Astrocyte of the spinal cord (primary cell): ENCODE results near the gene ABCA13.

Source experiments
- DNase-seq: peaks from one replicate; pipeline ENCODE4 v3.0.0; 2011; ENCODE audit warnings: low read depth, low spot score
- H3K4me3 ChIP-seq: 2 replicates; pipeline ENCODE4 v1.5.1; 2011; ENCODE audit warnings: low read depth, mild to moderate bottlenecking, low read length, moderate library complexity
- in situ Hi-C: cut with HindIII; loops from 2 replicates; pipeline ENCODE4 v1.10.0; 2017; ENCODE audit warnings: low sequenced_read_pairs
- TF ChIP-seq, protein P1 (sequence below): IDR thresholded peaks from 2 replicates; pipeline ENCODE4 v1.5.1; 2012; ENCODE audit warnings: low read depth, mild to moderate bottlenecking, low read length, inconsistent platforms

ABCA13 gene

DNA sequence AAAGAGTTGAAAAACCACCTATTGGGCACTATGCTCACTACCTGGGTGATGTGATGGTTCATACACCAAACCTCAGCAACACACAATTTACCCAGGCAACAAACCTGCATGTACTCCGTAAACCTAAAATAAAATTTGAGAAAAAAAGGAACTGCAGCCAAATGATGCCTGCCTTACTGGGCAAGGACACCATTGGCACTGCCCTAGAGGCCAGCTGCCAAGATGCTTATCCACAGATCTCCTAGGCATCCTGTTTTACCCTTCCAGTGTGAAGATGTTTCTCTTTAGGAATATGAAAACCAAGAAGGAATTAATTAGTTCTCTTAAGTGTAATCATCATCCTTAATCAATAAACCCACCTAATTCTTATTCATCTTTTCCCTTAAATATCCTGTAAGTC is 133.4 kb downstream of the ABCA13 start:
- H3K4me3 ChIP-seq, result no peak overlapping the region
- TF ChIP-seq, protein P1, sequence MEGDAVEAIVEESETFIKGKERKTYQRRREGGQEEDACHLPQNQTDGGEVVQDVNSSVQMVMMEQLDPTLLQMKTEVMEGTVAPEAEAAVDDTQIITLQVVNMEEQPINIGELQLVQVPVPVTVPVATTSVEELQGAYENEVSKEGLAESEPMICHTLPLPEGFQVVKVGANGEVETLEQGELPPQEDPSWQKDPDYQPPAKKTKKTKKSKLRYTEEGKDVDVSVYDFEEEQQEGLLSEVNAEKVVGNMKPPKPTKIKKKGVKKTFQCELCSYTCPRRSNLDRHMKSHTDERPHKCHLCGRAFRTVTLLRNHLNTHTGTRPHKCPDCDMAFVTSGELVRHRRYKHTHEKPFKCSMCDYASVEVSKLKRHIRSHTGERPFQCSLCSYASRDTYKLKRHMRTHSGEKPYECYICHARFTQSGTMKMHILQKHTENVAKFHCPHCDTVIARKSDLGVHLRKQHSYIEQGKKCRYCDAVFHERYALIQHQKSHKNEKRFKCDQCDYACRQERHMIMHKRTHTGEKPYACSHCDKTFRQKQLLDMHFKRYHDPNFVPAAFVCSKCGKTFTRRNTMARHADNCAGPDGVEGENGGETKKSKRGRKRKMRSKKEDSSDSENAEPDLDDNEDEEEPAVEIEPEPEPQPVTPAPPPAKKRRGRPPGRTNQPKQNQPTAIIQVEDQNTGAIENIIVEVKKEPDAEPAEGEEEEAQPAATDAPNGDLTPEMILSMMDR, result no peak
- in situ Hi-C loops, result no loop called here
- no peak for DNase-seq

DNA sequence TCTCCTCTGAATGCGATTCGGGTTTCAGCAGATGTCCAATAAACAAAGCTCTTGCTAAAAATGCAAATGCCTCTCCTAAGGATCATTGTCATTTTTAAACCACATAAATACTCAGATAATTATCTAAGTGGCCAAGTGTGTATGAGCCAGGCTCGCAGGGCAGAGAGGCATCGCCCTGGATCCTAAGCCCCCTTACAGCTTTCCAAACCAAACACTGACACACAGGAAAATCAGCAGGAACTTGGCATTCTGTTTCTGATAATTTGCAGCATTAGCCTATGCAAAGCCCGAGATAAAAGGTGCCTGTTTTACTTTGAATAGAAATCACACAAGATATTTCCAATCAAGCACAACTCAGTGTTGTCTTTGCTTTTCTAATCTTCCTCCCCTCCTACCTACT is 134.4 kb downstream of the ABCA13 start:
- TF ChIP-seq, protein P1, result no peak
- in situ Hi-C loops, result no loop called here
- no peak for DNase-seq
- no peak overlapping the region for H3K4me3 ChIP-seq

DNA sequence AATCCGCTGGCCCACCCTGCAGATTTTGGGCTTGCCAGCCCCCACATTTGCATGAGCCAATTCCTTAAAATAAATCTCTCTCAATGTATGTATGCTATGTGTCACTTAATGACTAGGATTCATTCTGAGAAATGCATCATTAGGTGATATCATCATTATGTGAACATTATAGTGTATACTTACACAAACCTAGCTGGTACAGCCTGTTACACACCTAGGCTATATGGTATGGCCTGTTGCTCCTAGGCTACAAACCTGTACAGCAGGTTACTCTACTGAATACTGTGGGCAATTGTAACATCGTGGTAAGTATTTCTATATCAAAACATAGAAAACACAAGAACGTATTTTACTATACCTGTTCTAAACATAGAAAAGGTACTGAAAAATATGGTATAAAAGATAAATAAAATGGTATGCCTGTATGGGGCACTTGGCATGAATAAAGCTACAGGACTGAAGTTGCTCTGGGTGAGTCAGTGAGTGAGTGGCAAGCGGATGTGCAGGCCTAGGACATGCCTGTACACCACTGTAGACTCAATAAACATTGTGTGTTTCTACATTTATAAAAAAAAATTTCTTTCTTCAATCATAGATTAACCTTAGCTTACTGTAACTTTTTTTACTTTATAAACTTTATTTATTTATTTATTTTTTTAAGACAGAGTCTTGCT is 135.9 kb downstream of the ABCA13 start:
- in situ Hi-C loops, result no loop called here
- no peak for DNase-seq
- TF ChIP-seq, protein P1, result no peak
- no peak overlapping the region for H3K4me3 ChIP-seq

DNA sequence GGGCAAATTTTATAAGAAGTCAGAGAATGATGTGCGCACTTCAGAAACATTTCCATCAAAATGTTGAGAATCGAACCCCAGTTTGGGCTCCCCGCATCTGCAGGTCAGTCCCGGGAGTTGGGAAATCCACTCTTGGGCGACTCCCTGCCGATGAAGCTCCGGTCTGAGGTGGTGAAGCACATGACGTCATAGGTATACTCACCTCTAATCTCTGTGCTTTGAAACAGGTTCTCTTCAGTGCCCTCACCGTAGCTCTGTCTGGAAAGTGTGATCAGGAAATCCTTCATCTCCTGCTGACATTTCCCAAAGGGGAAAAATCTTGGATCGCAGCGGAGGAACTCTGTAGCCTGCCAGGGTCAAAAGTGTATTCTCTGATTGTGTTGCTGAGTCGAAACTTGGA is 138.5 kb downstream of the ABCA13 start:
- TF ChIP-seq, protein P1, result no peak
- H3K4me3 ChIP-seq, result no peak overlapping the region
- DNase-seq, result no peak
- in situ Hi-C loops, result no loop called here

DNA sequence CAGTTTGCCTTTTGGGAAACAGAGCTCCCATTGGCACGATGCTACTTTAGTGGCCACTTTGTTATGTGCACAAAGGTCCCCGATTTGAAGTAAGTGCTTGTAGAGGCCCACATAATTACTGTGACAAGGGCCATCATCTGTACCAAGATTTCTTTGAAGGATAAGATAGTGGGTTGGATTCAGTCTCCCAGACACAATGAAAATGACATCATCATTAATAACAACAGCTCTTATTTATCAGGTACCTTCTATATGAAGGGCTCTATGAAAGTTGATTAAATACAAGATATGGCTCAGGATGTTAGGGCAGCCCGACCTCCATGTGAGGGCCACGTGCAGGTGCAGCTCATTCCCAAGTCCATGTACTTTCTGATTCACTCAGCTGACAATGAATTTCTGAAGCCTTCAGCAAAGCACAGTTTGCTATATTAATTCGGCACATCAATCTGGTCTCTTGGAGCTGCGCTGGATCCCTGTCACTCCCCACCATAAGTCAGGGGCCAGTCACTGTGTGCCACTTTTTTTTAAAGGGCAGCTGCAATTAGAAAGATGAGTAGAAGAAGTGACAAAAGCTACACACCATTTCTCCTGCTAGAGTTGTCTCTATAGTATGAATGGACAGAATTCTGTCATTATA is 140.3 kb downstream of the ABCA13 start:
- TF ChIP-seq, protein P1, result no peak
- H3K4me3 ChIP-seq, result no peak overlapping the region
- no peak for DNase-seq
- in situ Hi-C loops, result no loop called here

DNA sequence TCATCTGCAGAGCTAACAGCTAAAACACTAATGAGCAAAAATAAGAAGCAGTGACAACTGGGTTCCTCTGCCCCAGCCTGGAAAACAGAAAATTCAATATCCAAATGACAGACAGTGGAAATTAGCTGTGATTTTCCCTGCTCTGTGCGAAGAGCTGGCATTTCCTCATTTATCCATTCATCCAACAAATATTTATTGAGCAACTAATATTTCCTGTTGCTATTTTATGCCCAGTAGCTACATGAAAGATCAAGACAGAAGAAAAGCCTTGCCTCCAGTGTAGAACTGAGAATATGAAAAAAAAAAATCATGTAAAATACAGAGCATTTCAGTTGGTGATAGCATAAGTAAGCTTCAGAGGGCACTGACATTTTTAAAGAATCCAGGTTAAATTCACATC is 140.9 kb downstream of the ABCA13 start:
- TF ChIP-seq, protein P1, result no peak
- in situ Hi-C loops, result no loop called here
- DNase-seq, result no peak
- no peak overlapping the region for H3K4me3 ChIP-seq
